HG03442 (cell line): ENCODE data around the gene EPHA5.

Experiments
- ATAC-seq: cut with Tn5 transposase; IDR thresholded peaks from one replicate; pipeline ENCODE4 v1.9.1; 2021; ENCODE audit warnings: mild to moderate bottlenecking, moderate library complexity; ENCODE audit not compliant: unreplicated experiment

The EPHA5 gene

GRCh38 chr4:65508168-65508567 is 162.1 kb downstream of the EPHA5 start:
- no peak for ATAC-seq

- no peak for ATAC-seq
These were observed 168.1 kb downstream of the EPHA5 start for GRCh38 chr4:65502131-65502701.

- no peak for ATAC-seq
These were observed 171.7 kb downstream of the EPHA5 start for GRCh38 chr4:65498606-65499005.

- no peak for ATAC-seq
These were observed 174.8 kb downstream of the EPHA5 start for GRCh38 chr4:65495439-65495838.

- no peak for ATAC-seq
These were observed 187.9 kb downstream of the EPHA5 start for GRCh38 chr4:65482410-65482809.

- no peak for ATAC-seq
These were observed 197.8 kb downstream of the EPHA5 start for GRCh38 chr4:65472531-65472930.

- ATAC-seq = no peak
These were observed 203.1 kb downstream of the EPHA5 start for GRCh38 chr4:65467068-65467680.

GRCh38 chr4:65461781-65462180 is 208.5 kb downstream of the EPHA5 start:
- ATAC-seq = no peak

GRCh38 chr4:65457011-65457410 is 213.3 kb downstream of the EPHA5 start:
- no peak for ATAC-seq

- ATAC-seq = no peak
These were observed 213.7 kb downstream of the EPHA5 start for GRCh38 chr4:65456579-65456978.

GRCh38 chr4:65453398-65453797 is 216.9 kb downstream of the EPHA5 start:
- no peak for ATAC-seq

- no peak for ATAC-seq
These were observed 219.4 kb downstream of the EPHA5 start for GRCh38 chr4:65450899-65451298.

- ATAC-seq = no peak
These were observed 233.2 kb downstream of the EPHA5 start for GRCh38 chr4:65437102-65437501.

GRCh38 chr4:65422109-65422508 is 248.2 kb downstream of the EPHA5 start:
- ATAC-seq = no peak

- ATAC-seq = no peak
These were observed 250.3 kb downstream of the EPHA5 start for GRCh38 chr4:65420036-65420435.

GRCh38 chr4:65416891-65417290 is 253.4 kb downstream of the EPHA5 start:
- no peak for ATAC-seq

- no peak for ATAC-seq
These were observed 262.8 kb downstream of the EPHA5 start for GRCh38 chr4:65407483-65407882.

GRCh38 chr4:65401083-65401482 is 269.2 kb downstream of the EPHA5 start:
- no peak for ATAC-seq

GRCh38 chr4:65399084-65399483 is 271.2 kb downstream of the EPHA5 start:
- no peak for ATAC-seq

GRCh38 chr4:65393078-65393477 is 277.2 kb downstream of the EPHA5 start:
- no peak for ATAC-seq

GRCh38 chr4:65392488-65392887 is 277.8 kb downstream of the EPHA5 start:
- no peak for ATAC-seq

- ATAC-seq = no peak
These were observed 278.5 kb downstream of the EPHA5 start for GRCh38 chr4:65391814-65392213.

GRCh38 chr4:65391382-65391781 is 278.9 kb downstream of the EPHA5 start:
- ATAC-seq = no peak
